Esophagus squamous epithelium (tissue), 4 donors: Measurements from ENCODE around the gene TMEM30B.

Source experiments
- POLR2A ChIP-seq, 4 donors: fragments of 450-650 bp; IDR thresholded peaks; one replicate each; pipeline ENCODE4 v1.6.1; 2017; ENCODE audit warnings: antibody characterized with exemption in 4 of 4, mild to moderate bottlenecking in 4 of 4, moderate library complexity in 3 of 4
- TF ChIP-seq, protein P1 (sequence below), 6 experiments: fragments of 450-650 bp in 4 of 6; fragments of 200-600 bp in 2 of 6; sonication (generic) in 2 of 6; IDR thresholded peaks; one replicate each; pipeline ENCODE4 v1.5.1; 2016 to 2019; ENCODE audit warnings: antibody characterized with exemption in 6 of 6, mild to moderate bottlenecking in 4 of 6, moderate library complexity in 4 of 6

DNA sequence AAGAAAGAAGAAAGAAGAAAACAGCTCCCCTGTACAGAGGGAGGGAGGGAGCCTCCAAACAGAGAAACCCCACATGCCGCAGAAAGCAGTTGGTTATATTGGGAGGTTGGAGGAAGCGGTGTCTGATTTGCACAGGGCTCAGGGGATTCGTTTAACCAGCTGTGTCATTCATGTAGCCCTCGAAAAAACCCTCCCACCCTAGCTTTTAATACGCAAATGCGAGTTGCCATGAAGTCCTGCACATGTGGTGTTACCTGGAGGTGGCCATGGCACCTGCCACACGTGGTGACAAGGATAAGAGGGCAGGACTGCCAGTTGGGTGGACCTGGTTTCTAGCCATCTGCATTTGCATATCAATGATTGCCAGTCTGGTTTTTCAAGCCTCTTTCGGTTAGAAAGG, 40.9 kb downstream of the TMEM30B start:
- TF ChIP-seq, protein P1, sequence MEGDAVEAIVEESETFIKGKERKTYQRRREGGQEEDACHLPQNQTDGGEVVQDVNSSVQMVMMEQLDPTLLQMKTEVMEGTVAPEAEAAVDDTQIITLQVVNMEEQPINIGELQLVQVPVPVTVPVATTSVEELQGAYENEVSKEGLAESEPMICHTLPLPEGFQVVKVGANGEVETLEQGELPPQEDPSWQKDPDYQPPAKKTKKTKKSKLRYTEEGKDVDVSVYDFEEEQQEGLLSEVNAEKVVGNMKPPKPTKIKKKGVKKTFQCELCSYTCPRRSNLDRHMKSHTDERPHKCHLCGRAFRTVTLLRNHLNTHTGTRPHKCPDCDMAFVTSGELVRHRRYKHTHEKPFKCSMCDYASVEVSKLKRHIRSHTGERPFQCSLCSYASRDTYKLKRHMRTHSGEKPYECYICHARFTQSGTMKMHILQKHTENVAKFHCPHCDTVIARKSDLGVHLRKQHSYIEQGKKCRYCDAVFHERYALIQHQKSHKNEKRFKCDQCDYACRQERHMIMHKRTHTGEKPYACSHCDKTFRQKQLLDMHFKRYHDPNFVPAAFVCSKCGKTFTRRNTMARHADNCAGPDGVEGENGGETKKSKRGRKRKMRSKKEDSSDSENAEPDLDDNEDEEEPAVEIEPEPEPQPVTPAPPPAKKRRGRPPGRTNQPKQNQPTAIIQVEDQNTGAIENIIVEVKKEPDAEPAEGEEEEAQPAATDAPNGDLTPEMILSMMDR (IDR thresholded peaks at IDR 0.05): no peak
- no peak for TF ChIP-seq POLR2A (IDR thresholded peaks at IDR 0.05)
